IPS-18a (cell line): ENCODE measurements around the gene CTSD.
"Not testable (repeated sequence)": the region's sequence is repeated elsewhere in the genome, so short reads cannot be mapped to it uniquely, and the experiment has no call there.

ENCODE experiments used
- H3K27ac ChIP-seq: one replicate; pipeline ENCODE4 v1.5.1; 2013; ENCODE audit warnings: low read length
- H3K27me3 ChIP-seq: one replicate; pipeline ENCODE4 v1.6.1; 2013; ENCODE audit warnings: mild to moderate bottlenecking, low read length; ENCODE audit not compliant: control insufficient read depth, insufficient read depth
- H3K36me3 ChIP-seq: one replicate; pipeline ENCODE4 v1.6.1; 2013; ENCODE audit warnings: low read depth, low read length; ENCODE audit not compliant: control insufficient read depth
- H3K4me1 ChIP-seq: one replicate; pipeline ENCODE4 v1.6.1; 2013; ENCODE audit warnings: low read depth, low read length; ENCODE audit not compliant: control insufficient read depth
- H3K4me3 ChIP-seq: one replicate; pipeline ENCODE4 v1.5.1; 2013; ENCODE audit warnings: low read length
- H3K9ac ChIP-seq: one replicate; pipeline ENCODE4 v1.6.1; 2013; ENCODE audit warnings: mild to moderate bottlenecking, low read length, moderate library complexity
- H3K9me3 ChIP-seq: one replicate; pipeline ENCODE4 v1.6.1; 2013; ENCODE audit warnings: low read depth, low read length; ENCODE audit not compliant: control insufficient read depth

CTSD gene

GRCh38 chr11:1773131-1773993 is 9.6 kb upstream of the CTSD start:
- Histone ChIP-seq H3K27ac (no peak overlapping the region), H3K36me3 (no peaks in the 10 kb centered on the region), H3K4me1 (peaks cover 10% of the 10 kb centered on the region), H3K9me3 (no peaks in the 10 kb centered on the region), H3K9ac (no peak overlapping the region), H3K27me3 (no peaks in the 10 kb centered on the region), H3K4me3 (no peak overlapping the region)

- peak overlapping the region; percentile 37 for H3K27ac ChIP-seq
- H3K27me3 ChIP-seq, result no peaks in the 10 kb centered on the region
- H3K4me3 ChIP-seq, result no peak overlapping the region
- H3K9me3 ChIP-seq, result no peaks in the 10 kb centered on the region
- H3K4me1 ChIP-seq, result peaks cover 10% of the 10 kb centered on the region
- H3K9ac ChIP-seq, result no peak overlapping the region
- H3K36me3 ChIP-seq, result no peaks in the 10 kb centered on the region
Measured at GRCh38 chr11:1772270-1773130, 8.8 kb upstream of the CTSD start.

- H3K27ac ChIP-seq, result no peak overlapping the region
- H3K9ac ChIP-seq, result no peak overlapping the region
Measured at GRCh38 chr11:1771700-1772099, 8.0 kb upstream of the CTSD start.

GRCh38 chr11:1771273-1771672 is 7.5 kb upstream of the CTSD start:
- H3K9ac ChIP-seq, result no peak overlapping the region
- no peak overlapping the region for H3K4me3 ChIP-seq
- no peaks in the 10 kb centered on the region for H3K27me3 ChIP-seq
- no peaks in the 10 kb centered on the region for H3K9me3 ChIP-seq
- peaks cover 10% of the 10 kb centered on the region for H3K4me1 ChIP-seq
- H3K36me3 ChIP-seq, result no peaks in the 10 kb centered on the region
- no peak overlapping the region for H3K27ac ChIP-seq

More at GRCh38 chr11:1771700-1772099, 8.0 kb upstream of the CTSD start:
- Histone ChIP-seq H3K4me1 (peaks cover 10% of the 10 kb centered on the region), H3K27me3 (no peaks in the 10 kb centered on the region), H3K9me3 (no peaks in the 10 kb centered on the region), H3K36me3 (no peaks in the 10 kb centered on the region), H3K4me3 (no peak overlapping the region)

- H3K36me3 ChIP-seq, result no peaks in the 10 kb centered on the region
- H3K9ac ChIP-seq, result no peak overlapping the region
- no peak overlapping the region for H3K4me3 ChIP-seq
- no peaks in the 10 kb centered on the region for H3K9me3 ChIP-seq
- peaks cover 10% of the 10 kb centered on the region for H3K4me1 ChIP-seq
- H3K27me3 ChIP-seq, result no peaks in the 10 kb centered on the region
- no peak overlapping the region for H3K27ac ChIP-seq
Measured at GRCh38 chr11:1770528-1770927, 6.8 kb upstream of the CTSD start.

- Histone ChIP-seq H3K4me3 (no peak overlapping the region), H3K36me3 (no peaks in the 10 kb centered on the region), H3K4me1 (peaks cover 10% of the 10 kb centered on the region), H3K27ac (no peak overlapping the region), H3K27me3 (no peaks in the 10 kb centered on the region), H3K9me3 (no peaks in the 10 kb centered on the region), H3K9ac (no peak overlapping the region)
Measured at GRCh38 chr11:1770061-1770460, 6.3 kb upstream of the CTSD start.

GRCh38 chr11:1769304-1769936 is 5.7 kb upstream of the CTSD start:
- H3K27me3 ChIP-seq, H3K9ac ChIP-seq, H3K4me1 ChIP-seq, H3K9me3 ChIP-seq, H3K4me3 ChIP-seq, H3K36me3 ChIP-seq, H3K27ac ChIP-seq: not testable (repeated sequence)

GRCh38 chr11:1768141-1768469 is 4.4 kb upstream of the CTSD start:
- Histone ChIP-seq H3K4me1 (peaks cover 6% of the 10 kb centered on the region), H3K36me3 (no peaks in the 10 kb centered on the region), H3K27me3 (no peaks in the 10 kb centered on the region), H3K4me3 (no peak overlapping the region), H3K9me3 (no peaks in the 10 kb centered on the region), H3K9ac (no peak overlapping the region), H3K27ac (no peak overlapping the region)

- Histone ChIP-seq H3K36me3 (no peaks in the 10 kb centered on the region), H3K9ac (no peak overlapping the region), H3K9me3 (no peaks in the 10 kb centered on the region), H3K4me1 (peaks cover 5% of the 10 kb centered on the region), H3K27ac (no peak overlapping the region), H3K4me3 (no peak overlapping the region), H3K27me3 (no peaks in the 10 kb centered on the region)
Measured at GRCh38 chr11:1767399-1768140, 3.8 kb upstream of the CTSD start.

- Histone ChIP-seq H3K9me3 (no peaks in the 10 kb centered on the region), H3K9ac (no peak overlapping the region), H3K4me1 (no peaks in the 10 kb centered on the region), H3K36me3 (no peaks in the 10 kb centered on the region), H3K27ac (no peak overlapping the region), H3K4me3 (no peak overlapping the region), H3K27me3 (no peaks in the 10 kb centered on the region)
Measured at GRCh38 chr11:1766719-1767398, 3.1 kb upstream of the CTSD start.
